22Rv1 (cell line): ENCODE measurements around the gene TNS3.

Source experiments
- CTCF ChIP-seq: fragments of 450-650 bp; IDR thresholded peaks from 2 replicates; pipeline ENCODE4 v1.5.1; 2017; ENCODE audit warnings: mild to moderate bottlenecking
- ZFX ChIP-seq: fragments of 450-650 bp; IDR thresholded peaks from 2 replicates; pipeline ENCODE4 v1.6.1; 2017; ENCODE audit warnings: antibody characterized with exemption, borderline replicate concordance

- no peak for TF ChIP-seq CTCF
- no peak for TF ChIP-seq ZFX
Observed at GRCh38 chr7:47565640-47566250, 16.2 kb downstream of the TNS3 start.
